GM12878 (cell line): ENCODE measurements around the gene TMCC2. TPM values are rescaled to one million over a fixed set of nuclear protein-coding genes. Genes with fewer than 3 reads are reported as not detected.

Source experiments
- ATAC-seq: fragments of 200-7000 bp; cut with Tn5 transposase; 3 replicates; pipeline ENCODE4 v1.9.1; 2020; ENCODE audit warnings: mild to moderate bottlenecking, moderate library complexity
- BruUV-seq: library from RNA; stranded (reverse); fragments of 400-500 nt; replicated peaks from 2 replicates; lab custom pipeline; 2021; lab: Mats Ljungman, UMichigan
- CTCF ChIA-PET: fragments of 300-600 bp; sonication (Branson Sonifier 250); formaldehyde crosslinking; extraction: SDS; loops from one replicate; lab custom pipeline; 2021; ENCODE audit warnings: inconsistent platforms; lab: Yijun Ruan, JAX
- POLR2A ChIA-PET: fragments of 350-600 bp; formaldehyde crosslinking; extraction: SDS; loops from one replicate; lab custom pipeline; 2021; ENCODE audit warnings: inconsistent platforms; lab: Charles Lee
- RAD21 ChIA-PET: fragments of 300-600 bp; sonication (Branson Sonifier 250); formaldehyde crosslinking; loops from one replicate; lab custom pipeline; 2023; ENCODE audit warnings: antibody characterized with exemption; ENCODE audit not compliant: unreplicated experiment; lab: Charles Lee
- SMC1A ChIA-PET: fragments of 300-600 bp; sonication (Branson Sonifier 250); formaldehyde crosslinking; loops from one replicate; lab custom pipeline; 2023; ENCODE audit not compliant: unreplicated experiment, uncharacterized antibody; lab: Charles Lee
- DNase-seq: peaks from one replicate; pipeline ENCODE4 v3.0.0-alpha.2; 2011; ENCODE audit warnings: low read depth, low spot score
- FAIRE-seq: peaks from 3 replicates; lab custom pipeline; 2011; peaks lifted over from hg19 to GRCh38; lab: Jason Lieb, UNC
- H2AFZ ChIP-seq: 2 replicates; pipeline ENCODE4 v1.6.0; 2011; ENCODE audit warnings: low read depth, low read length, control low read depth; ENCODE audit not compliant: control insufficient read depth
- H3K27ac ChIP-seq: 2 replicates; pipeline ENCODE4 v1.5.1; 2011; ENCODE audit warnings: control low read depth; ENCODE audit not compliant: control insufficient read depth, insufficient read depth
- H3K27me3 ChIP-seq, 2 experiments: replicated peaks in 1 of 2; 2 replicates each; pipeline versions ENCODE4 v1.6.0 to v1.6.1; 2011; ENCODE audit warnings: low read length in 1 of 2; ENCODE audit not compliant: control insufficient read depth in 2 of 2, insufficient read depth in 2 of 2
- H3K36me3 ChIP-seq, 2 experiments: 2 replicates each; pipeline ENCODE4 v1.5.1; 2011; ENCODE audit warnings: low read length in 1 of 2; ENCODE audit not compliant: control insufficient read depth in 2 of 2, insufficient read depth in 2 of 2
- H3K4me1 ChIP-seq: 2 replicates; pipeline ENCODE4 v1.6.1; 2011; ENCODE audit warnings: mild to moderate bottlenecking, low read length, moderate library complexity, mixed read lengths; ENCODE audit not compliant: control insufficient read depth, insufficient read depth
- H3K4me2 ChIP-seq: 2 replicates; pipeline ENCODE4 v1.6.0; 2011; ENCODE audit warnings: control low read depth; ENCODE audit not compliant: control insufficient read depth, insufficient read depth
- H3K4me3 ChIP-seq: fragments of 200-600 bp; sonication (generic); 2 replicates; pipeline ENCODE4 v1.5.1; 2016
- H3K79me2 ChIP-seq: 2 replicates; pipeline ENCODE4 v1.6.0; 2011; ENCODE audit warnings: low read length; ENCODE audit not compliant: control insufficient read depth, insufficient read depth
- H3K9ac ChIP-seq: 2 replicates; pipeline ENCODE4 v1.8.0; 2011; ENCODE audit warnings: low read length, control low read depth, mixed read lengths; ENCODE audit not compliant: control insufficient read depth, insufficient read depth
- H3K9me3 ChIP-seq: replicated peaks from 3 replicates; pipeline ENCODE4 v1.5.1; 2011; ENCODE audit warnings: mild to moderate bottlenecking, low read length; ENCODE audit not compliant: control insufficient read depth, insufficient read depth
- H4K20me1 ChIP-seq: 2 replicates; pipeline ENCODE4 v1.6.0; 2011; ENCODE audit not compliant: control insufficient read depth, insufficient read depth
- CEBPB ChIP-seq, 2 experiments: fragments of 150-350 bp in 1 of 2; IDR thresholded peaks; 2 replicates each; pipeline ENCODE4 v1.6.1; 2012 to 2014; ENCODE audit warnings: low read depth in 2 of 2, low read length in 2 of 2, borderline replicate concordance in 1 of 2, inconsistent platforms in 1 of 2
- CREB1 ChIP-seq: IDR thresholded peaks from 2 replicates; pipeline ENCODE4 v1.6.1; 2012; ENCODE audit warnings: low read depth, mild to moderate bottlenecking, inconsistent platforms
- ETV6 ChIP-seq, 2 experiments: fragments of 450-650 bp in 1 of 2; IDR thresholded peaks in 1 of 2; conservative IDR thresholded peaks in 1 of 2; 2 replicates each; pipeline ENCODE4 v1.6.1; 2014; ENCODE audit warnings: antibody characterized with exemption in 1 of 2, borderline replicate concordance in 1 of 2, low read depth in 1 of 2, mild to moderate bottlenecking in 1 of 2, moderate library complexity in 1 of 2
- KLF5 ChIP-seq: fragments of 450-650 bp; IDR thresholded peaks from 2 replicates; pipeline ENCODE4 v1.6.1; 2014; ENCODE audit warnings: mild to moderate bottlenecking; ENCODE audit not compliant: partially characterized antibody
- NFYA ChIP-seq: IDR thresholded peaks from 2 replicates; pipeline ENCODE4 v1.6.1; 2011; ENCODE audit warnings: low read depth, mild to moderate bottlenecking, low read length, improper control_type of control experiment, borderline replicate concordance
- RFX5 ChIP-seq: IDR thresholded peaks from 2 replicates; pipeline ENCODE4 v1.6.1; 2011; ENCODE audit warnings: low read depth, low read length, improper control_type of control experiment
- RUNX3 ChIP-seq: IDR thresholded peaks from 2 replicates; pipeline ENCODE4 v1.6.1; 2012; ENCODE audit warnings: low read length, inconsistent platforms
- ZZZ3 ChIP-seq: IDR thresholded peaks from 2 replicates; pipeline ENCODE4 v1.6.1; 2011; ENCODE audit warnings: low read depth; ENCODE audit not compliant: control insufficient read depth, insufficient read length
- WGBS: methylation state at CpG from one replicate; pipeline ENCODE4 v1.1.6; 2016; ENCODE audit warnings: low lambda C conversion rate; ENCODE audit not compliant: insufficient replicate concordance, insufficient coverage; ENCODE audit errors: missing lambda C conversion rate; 5-methylcytosine and 5-hydroxymethylcytosine counted together
- in situ Hi-C: fragments of 300-500 bp; cut with MboI; formaldehyde crosslinking; loops from 9 replicates; pipeline ENCODE4 v1.14.3; 2018; ENCODE audit warnings: mixed read lengths
- intact Hi-C: fragments of 100-400 bp; cut with micrococcal nuclease; formaldehyde crosslinking; loops from one replicate; pipeline ENCODE4 v1.14.2; 2022; ENCODE audit not compliant: unreplicated experiment
- polyA plus RNA-seq, 11 experiments: library from polyadenylated mRNA; depleted of rRNA in 4 of 11; unstranded in 6 of 11; stranded (reverse) in 5 of 11; fragments of >200 nt; fragmentation: Nextera tagmentation in 4 of 11; fragmentation: Illumina TruSeq in 1 of 11; extraction: Ambion mirVana in 4 of 11; extraction: Trizol in 1 of 11; gene quantifications; 1 replicate in 1 of 11; 2 replicates in 10 of 11; pipeline versions ENCODE4 v1.2.1 to v1.2.3, GENCODE V29; 2011 to 2016; ENCODE audit warnings: inconsistent platforms in 2 of 11, missing spikeins in 2 of 11, low read depth in 1 of 11
- total RNA-seq, 4 experiments: library from RNA; depleted of rRNA in 3 of 4; stranded (reverse); fragments of >200 nt in 3 of 4; fragmentation: Illumina TruSeq in 1 of 4; extraction: Trizol in 1 of 4; gene quantifications; 2 replicates each; pipeline versions ENCODE4 v1.2.1 to v1.2.3, GENCODE V29; 2013 to 2021
- TF ChIP-seq, protein P1 (sequence below): fragments of 450-650 bp; IDR thresholded peaks from 2 replicates; pipeline ENCODE4 v1.6.1; 2016; ENCODE audit warnings: mild to moderate bottlenecking
- TF ChIP-seq, protein P2 (sequence below): fragments of 450-650 bp; IDR thresholded peaks from 2 replicates; pipeline ENCODE4 v1.6.1; 2018; ENCODE audit warnings: borderline replicate concordance, mild to moderate bottlenecking; ENCODE audit not compliant: partially characterized antibody

TMCC2 gene
- total and polyA plus RNA-seq, 10 of the 15 experiments (the other 5 are each of a cell fraction or from before 2014, with no cell fraction given): 0.06 to 2.3 (median 0.76) TPM

GRCh38 chr1:205261946-205262691, 34.4 kb downstream of the TMCC2 start:
- WGBS: 18% methylated on average over 5 of the region's 5 CpGs
- H3K4me2 ChIP-seq: no peak overlapping the region
- H4K20me1 ChIP-seq: no peaks in the 10 kb centered on the region; the same call in 1 of the 2 replicates
- H3K27me3 ChIP-seq: no peaks in the 10 kb centered on the region; a peak in 1 of 4 replicates
- H3K4me3 ChIP-seq: no peak overlapping the region
- in situ Hi-C loops: no loop called here
- H3K9ac ChIP-seq: no peak overlapping the region
- CTCF ChIA-PET: interaction anchor here (0.7 to 42.1 kb wide), 16 partner anchors 8 to 273 kb away, joined by 3 to 2333 read pairs (median 5); partner anchors contain the start of genes DSTYK, NUAK2 and TMCC2
- RAD21 ChIA-PET: interaction anchor here (1.0 to 21.3 kb wide), 9 partner anchors 9 to 262 kb away, joined by 3 to 728 read pairs (median 7); partner anchors contain the start of gene TMCC2
- TF ChIP-seq CREB1 (no peak), RFX5 (no peak), ETV6 (conservative IDR thresholded peaks at IDR 0.05 in 1 of 2, IDR thresholded peaks at IDR 0.05 in 1 of 2; ENCODE audit: borderline replicate concordance in 1 of 2, low read depth in 1 of 2) (no peak), KLF5 (no peak), RUNX3 (no peak), ZZZ3 (no peak), NFYA (no peak), CEBPB (IDR thresholded peaks at IDR 0.05; ENCODE audit: borderline replicate concordance in 1 of 2, low read depth in 2 of 2, low read length in 2 of 2) (no peak)
- TF ChIP-seq, protein P1, sequence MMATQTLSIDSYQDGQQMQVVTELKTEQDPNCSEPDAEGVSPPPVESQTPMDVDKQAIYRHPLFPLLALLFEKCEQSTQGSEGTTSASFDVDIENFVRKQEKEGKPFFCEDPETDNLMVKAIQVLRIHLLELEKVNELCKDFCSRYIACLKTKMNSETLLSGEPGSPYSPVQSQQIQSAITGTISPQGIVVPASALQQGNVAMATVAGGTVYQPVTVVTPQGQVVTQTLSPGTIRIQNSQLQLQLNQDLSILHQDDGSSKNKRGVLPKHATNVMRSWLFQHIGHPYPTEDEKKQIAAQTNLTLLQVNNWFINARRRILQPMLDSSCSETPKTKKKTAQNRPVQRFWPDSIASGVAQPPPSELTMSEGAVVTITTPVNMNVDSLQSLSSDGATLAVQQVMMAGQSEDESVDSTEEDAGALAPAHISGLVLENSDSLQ: no peak
- TF ChIP-seq, protein P2, sequence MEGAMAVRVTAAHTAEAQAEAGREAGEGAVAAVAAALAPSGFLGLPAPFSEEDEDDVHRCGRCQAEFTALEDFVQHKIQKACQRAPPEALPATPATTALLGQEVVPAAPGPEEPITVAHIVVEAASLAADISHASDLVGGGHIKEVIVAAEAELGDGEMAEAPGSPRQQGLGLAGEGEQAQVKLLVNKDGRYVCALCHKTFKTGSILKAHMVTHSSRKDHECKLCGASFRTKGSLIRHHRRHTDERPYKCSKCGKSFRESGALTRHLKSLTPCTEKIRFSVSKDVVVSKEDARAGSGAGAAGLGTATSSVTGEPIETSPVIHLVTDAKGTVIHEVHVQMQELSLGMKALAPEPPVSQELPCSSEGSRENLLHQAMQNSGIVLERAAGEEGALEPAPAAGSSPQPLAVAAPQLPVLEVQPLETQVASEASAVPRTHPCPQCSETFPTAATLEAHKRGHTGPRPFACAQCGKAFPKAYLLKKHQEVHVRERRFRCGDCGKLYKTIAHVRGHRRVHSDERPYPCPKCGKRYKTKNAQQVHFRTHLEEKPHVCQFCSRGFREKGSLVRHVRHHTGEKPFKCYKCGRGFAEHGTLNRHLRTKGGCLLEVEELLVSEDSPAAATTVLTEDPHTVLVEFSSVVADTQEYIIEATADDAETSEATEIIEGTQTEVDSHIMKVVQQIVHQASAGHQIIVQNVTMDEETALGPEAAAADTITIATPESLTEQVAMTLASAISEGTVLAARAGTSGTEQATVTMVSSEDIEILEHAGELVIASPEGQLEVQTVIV: no peak
- TF ChIP-seq, all 136 proteins: peak for 0
- ChIA-PET POLR2A (interaction anchor here (0.5 to 1.5 kb wide), 5 partner anchors 8 to 130 kb away, joined by 3 to 5 read pairs (median 3); no protein-coding TSS in a partner anchor), SMC1A (interaction anchor here (0.7 to 17.4 kb wide), 14 partner anchors 8 to 285 kb away, joined by 3 to 427 read pairs (median 4); partner anchors contain the start of gene TMCC2)
- Histone ChIP-seq H3K27ac (no peak overlapping the region), H3K9me3 (no peaks in the 10 kb centered on the region), H2AFZ (no peak overlapping the region), H3K36me3 (no peaks in the 10 kb centered on the region), H3K79me2 (no peaks in the 10 kb centered on the region), H3K4me1 (no peaks in the 10 kb centered on the region)
- no peak for DNase-seq
- no peak for FAIRE-seq
- BruUV-seq: no TSS peak
- intact Hi-C loops: no loop called here
- peak; percentile 42 for ATAC-seq
